NCI-H2196 treated with DMSO at 0.1 percent for 48 hours (cell line): ENCODE measurements around the gene MUC5AC.

Source experiments
- DNase-seq: peaks from one replicate; lab custom pipeline; 2025; ENCODE audit not compliant: unreplicated experiment; lab: John Stamatoyannopoulos, UW

Gene MUC5AC

GRCh38 chr11:1224111-1224490, 66.3 kb downstream of the MUC5AC start:
- DNase-seq = no peak

DNA sequence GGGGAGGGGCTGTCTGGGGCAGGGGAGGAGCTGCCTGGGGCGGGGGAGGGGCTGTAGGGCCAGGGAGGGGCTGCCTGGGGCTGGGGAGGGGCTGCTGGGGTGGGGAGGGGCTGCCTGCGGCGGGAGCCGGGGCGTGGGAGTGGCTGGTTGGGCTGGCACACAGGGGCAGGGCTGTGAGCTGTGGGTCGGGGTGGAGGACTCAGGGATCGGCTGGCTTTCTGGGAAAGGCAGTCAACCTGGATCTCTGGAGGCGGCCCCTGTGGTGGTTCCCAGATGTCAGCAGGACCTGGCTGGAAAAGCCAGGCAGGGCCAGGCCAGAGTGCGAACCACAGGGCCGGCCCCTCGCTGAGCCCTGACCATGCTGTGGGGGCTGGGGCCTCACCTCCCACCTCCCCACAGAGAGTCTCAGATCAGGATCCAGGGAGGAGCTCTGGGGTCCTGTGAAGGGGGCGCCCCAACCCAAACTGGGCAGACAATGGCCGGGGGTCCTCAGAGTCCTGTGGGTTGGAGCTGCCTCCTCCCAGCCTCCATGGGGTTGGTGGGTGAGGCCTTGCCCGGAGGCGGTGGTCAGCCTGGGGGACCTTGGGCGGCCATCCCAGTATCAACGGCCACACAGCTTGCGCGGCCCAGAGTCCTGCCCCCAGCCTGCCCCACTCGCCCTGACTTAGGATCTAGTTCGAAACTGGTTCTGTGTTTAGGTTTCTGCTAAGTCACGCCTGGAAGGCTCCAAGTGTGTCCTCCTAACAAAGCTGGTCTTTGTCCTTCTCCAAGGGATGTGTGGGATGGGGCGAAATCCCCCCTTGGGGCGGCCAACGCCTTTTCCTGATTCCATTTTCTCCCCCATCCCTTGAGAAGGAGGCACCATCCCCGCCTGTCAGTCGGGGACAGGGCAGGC, 67.0 kb downstream of the MUC5AC start:
- no peak for DNase-seq

DNA sequence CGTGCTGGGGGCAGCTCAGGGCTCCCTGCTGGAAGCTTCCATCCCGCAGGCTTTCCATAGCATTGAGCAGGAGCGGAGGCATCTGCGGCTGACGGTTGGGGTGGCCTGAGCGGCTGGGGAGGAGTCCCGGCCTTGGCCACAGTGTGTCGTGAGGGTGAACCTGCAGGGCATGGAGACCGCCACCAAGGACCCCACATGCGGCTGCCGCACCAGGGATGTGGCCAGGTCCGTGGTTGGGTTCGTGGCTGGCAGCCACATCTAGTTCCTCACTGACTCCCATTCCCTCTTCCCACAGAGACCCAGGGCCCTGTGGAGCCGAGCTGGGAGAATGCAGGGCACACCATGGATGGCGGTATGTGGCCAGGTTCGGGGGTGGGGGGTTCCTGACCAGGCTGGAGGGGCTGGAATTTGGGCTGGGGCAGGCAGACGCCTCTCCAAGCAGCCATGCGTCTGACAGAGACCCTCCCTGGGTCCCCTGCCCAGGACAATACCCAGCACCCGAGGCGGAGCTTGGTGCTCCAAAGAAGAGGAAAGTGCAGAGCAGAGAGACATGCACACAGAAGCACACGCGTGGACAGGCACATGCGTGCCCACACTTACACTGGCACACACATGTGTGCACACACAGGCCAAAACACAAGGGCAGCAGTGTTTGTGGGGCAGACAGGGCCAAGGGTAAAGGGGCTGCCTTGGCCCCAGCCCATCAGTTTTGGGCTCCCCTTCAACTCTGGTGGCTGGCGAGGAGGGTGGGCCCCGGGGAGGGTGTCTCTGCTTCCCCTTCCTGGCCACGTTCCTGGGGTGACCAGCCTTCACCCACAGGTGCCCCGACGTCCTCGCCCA, 67.9 kb downstream of the MUC5AC start:
- DNase-seq = no peak

DNA sequence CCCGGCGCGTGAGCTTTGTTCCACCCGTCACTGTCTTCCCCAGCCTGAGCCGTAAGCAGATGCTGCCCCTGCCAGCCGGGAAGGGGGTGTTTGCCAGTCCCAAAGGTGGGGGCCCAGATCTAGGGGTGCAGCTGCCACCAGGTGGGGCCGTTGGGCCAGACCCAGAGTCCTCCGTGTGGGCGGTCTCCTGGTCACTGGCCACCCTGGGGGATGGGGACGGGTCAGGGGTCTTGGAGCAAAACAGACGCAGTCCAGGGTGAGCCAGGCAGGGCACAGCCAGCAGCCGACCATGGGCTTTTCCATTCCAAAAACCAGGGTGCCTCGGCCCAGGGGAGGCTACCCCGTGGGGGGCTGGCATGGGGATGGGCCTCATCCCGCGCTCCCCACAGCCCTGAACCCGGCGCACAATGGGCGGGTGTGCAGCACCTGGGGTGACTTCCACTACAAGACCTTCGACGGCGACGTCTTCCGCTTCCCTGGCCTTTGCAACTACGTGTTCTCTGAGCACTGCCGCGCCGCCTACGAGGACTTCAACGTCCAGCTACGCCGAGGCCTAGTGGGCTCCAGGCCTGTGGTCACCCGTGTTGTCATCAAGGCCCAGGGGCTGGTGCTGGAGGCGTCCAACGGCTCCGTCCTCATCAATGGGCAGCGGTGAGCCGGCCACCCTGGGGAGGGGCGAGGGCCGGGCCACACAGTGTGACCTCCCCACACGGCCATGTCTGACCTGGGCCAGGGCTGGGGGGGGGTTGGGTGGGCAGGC, 68.7 kb downstream of the MUC5AC start:
- no peak for DNase-seq

GRCh38 chr11:1226986-1227550, 69.3 kb downstream of the MUC5AC start:
- no peak for DNase-seq

- DNase-seq = no peak
These were observed 69.9 kb downstream of the MUC5AC start for GRCh38 chr11:1227551-1228100.

GRCh38 chr11:1228101-1228821, 70.5 kb downstream of the MUC5AC start:
- DNase-seq = no peak

GRCh38 chr11:1228921-1229451, 71.2 kb downstream of the MUC5AC start:
- no peak for DNase-seq

- DNase-seq = no peak
These were observed 71.8 kb downstream of the MUC5AC start for GRCh38 chr11:1229471-1230120.

DNA sequence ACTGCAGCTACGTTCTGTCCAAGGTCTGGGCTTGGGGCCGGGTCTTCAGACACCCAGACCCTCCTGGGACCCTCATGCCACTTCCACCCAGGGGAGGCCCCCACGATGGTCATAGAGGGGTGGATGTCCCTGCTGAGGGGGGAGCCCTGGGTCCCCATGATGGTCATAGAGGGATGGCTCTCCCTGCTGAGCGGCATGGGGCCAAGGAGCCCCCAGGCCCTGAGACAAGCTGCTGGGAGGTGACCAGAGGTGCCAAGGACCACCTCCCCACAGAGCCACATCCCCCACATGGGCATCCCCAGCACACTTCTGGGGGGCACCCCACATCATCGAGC, 72.3 kb downstream of the MUC5AC start:
- no peak for DNase-seq

- DNase-seq = no peak
These were observed 73.0 kb downstream of the MUC5AC start for GRCh38 chr11:1230456-1231395.

DNA sequence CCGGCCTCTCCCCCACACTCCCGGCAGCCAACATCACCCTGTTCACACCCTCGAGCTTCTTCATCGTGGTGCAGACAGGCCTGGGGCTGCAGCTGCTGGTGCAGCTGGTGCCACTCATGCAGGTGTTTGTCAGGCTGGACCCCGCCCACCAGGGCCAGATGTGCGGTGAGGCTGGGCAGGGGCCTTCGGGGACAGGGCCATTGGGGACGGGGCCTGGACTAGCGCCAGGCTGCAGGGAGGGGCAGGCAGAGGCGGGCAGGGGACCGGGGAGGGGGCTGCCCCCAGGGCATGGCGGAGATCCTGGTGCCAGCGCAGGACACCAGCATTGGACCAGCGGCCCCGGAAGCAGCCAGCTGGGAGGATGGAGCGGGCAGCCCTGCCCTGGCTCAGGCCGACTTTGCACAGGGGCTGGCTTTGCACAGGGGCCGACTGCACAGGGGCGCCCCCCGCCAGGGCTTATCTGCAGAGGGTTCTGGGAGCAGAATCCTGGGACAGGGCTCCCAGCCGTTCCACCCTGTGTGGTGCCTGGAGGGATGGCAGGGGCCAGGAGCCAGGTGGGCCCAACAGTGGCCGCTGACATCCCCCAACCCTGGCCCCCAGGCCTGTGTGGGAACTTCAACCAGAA, 73.8 kb downstream of the MUC5AC start:
- DNase-seq = no peak

DNA sequence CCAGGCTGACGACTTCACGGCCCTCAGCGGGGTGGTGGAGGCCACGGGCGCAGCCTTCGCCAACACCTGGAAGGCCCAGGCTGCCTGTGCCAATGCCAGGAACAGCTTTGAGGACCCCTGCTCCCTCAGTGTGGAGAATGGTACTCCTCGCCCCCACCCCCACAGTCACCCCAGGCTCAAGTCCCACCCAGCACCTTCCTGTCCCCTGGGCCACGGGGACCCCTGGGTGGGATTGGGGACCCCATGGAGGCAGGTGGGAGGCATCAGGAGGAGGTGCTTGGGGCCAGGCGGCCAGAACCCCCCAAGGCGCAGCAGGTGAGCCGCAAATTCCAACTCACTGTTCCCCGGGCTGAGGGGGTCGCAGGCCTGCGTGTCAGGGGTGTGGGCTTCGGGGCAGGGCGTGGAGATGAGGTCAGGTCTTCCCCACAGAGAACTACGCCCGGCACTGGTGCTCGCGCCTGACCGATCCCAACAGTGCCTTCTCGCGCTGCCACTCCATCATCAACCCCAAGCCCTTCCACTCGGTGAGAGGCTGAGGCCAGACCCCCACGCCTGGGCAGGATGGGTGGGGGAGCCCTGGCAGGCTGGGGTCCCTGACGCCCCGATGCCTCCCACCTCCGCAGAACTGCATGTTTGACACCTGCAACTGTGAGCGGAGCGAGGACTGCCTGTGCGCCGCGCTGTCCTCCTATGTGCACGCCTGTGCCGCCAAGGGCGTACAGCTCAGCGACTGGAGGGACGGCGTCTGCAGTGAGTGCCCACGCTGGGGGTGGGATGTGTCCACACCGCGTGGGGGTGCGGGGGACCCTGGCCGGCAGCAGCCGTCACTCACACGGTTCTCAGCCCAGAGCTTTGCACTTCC, 74.5 kb downstream of the MUC5AC start:
- no peak for DNase-seq

DNA sequence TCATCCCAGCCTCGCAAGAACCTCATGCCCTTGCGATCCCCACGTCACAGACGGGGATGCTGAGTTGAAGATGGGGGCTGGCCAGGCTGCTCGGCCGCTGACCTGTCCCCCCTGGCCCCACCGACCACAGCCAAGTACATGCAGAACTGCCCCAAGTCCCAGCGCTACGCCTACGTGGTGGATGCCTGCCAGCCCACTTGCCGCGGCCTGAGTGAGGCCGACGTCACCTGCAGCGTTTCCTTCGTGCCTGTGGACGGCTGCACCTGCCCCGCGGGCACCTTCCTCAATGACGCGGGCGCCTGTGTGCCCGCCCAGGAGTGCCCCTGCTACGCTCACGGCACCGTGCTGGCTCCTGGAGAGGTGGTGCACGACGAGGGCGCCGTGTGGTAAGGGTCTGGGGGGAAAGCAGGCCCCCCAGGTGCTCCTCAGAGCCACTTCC, 75.1 kb downstream of the MUC5AC start:
- DNase-seq = no peak

GRCh38 chr11:1233351-1234053, 75.7 kb downstream of the MUC5AC start:
- DNase-seq = no peak

DNA sequence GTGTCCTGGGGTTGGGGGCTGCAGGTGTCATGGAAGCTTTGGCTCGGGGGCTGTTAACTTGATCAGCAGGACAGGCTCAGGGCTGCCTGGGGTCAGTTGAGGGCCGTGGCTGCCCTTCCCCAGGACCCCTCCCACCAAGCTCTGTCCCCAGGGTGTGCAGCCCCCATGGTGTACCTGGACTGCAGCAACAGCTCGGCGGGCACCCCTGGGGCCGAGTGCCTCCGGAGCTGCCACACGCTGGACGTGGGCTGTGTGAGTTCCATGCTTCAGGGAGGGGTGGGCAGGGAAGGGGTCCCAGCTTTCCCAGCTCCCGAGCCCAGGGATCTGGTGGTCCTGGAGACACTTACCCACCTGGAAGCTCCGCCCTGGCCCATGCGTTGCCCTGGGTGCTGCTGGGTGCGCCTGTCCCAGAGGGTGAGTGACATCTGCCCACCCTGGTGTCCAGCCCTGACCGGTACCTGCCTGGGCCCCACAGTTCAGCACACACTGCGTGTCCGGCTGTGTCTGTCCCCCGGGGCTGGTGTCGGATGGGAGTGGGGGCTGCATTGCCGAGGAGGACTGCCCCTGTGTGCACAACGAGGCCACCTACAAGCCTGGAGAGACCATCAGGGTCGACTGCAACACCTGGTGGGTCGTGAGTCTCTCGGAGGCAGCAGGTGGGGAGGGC, 76.4 kb downstream of the MUC5AC start:
- DNase-seq = no peak
